Right lobe of liver (tissue), 4 donors: ENCODE results near the gene PNRC1.

Source experiments
- CTCF ChIP-seq, 4 donors: fragments of 200-600 bp in 3 of 4; fragments of 450-650 bp in 1 of 4; IDR thresholded peaks; one replicate each; pipeline versions ENCODE4 v1.5.1 to v1.8.0; 2016 to 2022; ENCODE audit warnings: antibody characterized with exemption in 4 of 4, mild to moderate bottlenecking in 2 of 4
- POLR2A ChIP-seq: fragments of 450-650 bp; IDR thresholded peaks from one replicate; pipeline ENCODE4 v1.6.1; 2017; ENCODE audit warnings: antibody characterized with exemption, mild to moderate bottlenecking
- donor health status: DM: no; HTN: no; CAD: no.
- donor health status: DM: no; HTN: no; CAD: no.
- donor health status: DM: no; HTN: yes; CAD: no.

DNA sequence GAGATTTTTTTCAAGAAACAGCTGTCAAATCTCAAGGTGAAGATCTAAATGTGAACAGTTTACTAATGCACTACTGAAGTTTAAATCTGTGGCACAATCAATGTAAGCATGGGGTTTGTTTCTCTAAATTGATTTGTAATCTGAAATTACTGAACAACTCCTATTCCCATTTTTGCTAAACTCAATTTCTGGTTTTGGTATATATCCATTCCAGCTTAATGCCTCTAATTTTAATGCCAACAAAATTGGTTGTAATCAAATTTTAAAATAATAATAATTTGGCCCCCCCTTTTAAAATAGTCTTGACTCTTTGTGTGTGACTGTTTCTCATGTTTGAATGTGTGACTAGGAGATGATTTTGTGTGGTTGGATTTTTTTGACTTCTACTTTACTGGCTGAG, 4.0 kb downstream of the PNRC1 start:
- TF ChIP-seq CTCF (IDR thresholded peaks at IDR 0.05) (no peak), POLR2A (no peak)
